Prostate gland (tissue), 2 donors: ENCODE data around the gene RNGTT. TPM values are rescaled to one million over a fixed set of nuclear protein-coding genes. Genes with fewer than 3 reads are reported as not detected.

Experiments used
- DNase-seq: peaks from one replicate; pipeline ENCODE4 v3.0.0-alpha.2; 2019; ENCODE audit warnings: low spot score
- H3K27ac ChIP-seq, 2 donors: fragments of 200-600 bp; sonication (generic); 2 replicates each; pipeline ENCODE4 v1.5.1; 2017 to 2019
- H3K27me3 ChIP-seq: fragments of 200-600 bp; sonication (generic); replicated peaks from 2 replicates; pipeline ENCODE4 v1.5.1; 2019; ENCODE audit not compliant: insufficient read depth
- H3K36me3 ChIP-seq, 2 donors: fragments of 200-600 bp; sonication (generic); 1 replicate in 1 of 2; 2 replicates in 1 of 2; pipeline versions ENCODE4 v1.5.1 to v1.8.1; 2017 to 2019
- H3K4me1 ChIP-seq: fragments of 200-600 bp; sonication (generic); replicated peaks from 2 replicates; pipeline ENCODE4 v1.5.1; 2019
- H3K4me3 ChIP-seq, 2 donors: fragments of 200-600 bp; sonication (generic); 2 replicates each; pipeline ENCODE4 v1.5.1; 2017 to 2019
- H3K9me3 ChIP-seq: fragments of 200-600 bp; sonication (generic); 2 replicates; pipeline ENCODE4 v1.5.1; 2017
- CTCF ChIP-seq, 4 experiments: fragments of 200-600 bp in 2 of 4; fragments of 450-650 bp in 2 of 4; sonication (generic) in 2 of 4; IDR thresholded peaks; 1 replicate in 3 of 4; 2 replicates in 1 of 4; pipeline ENCODE4 v1.5.1; 2016 to 2019; ENCODE audit warnings: antibody characterized with exemption in 4 of 4, mild to moderate bottlenecking in 2 of 4, moderate library complexity in 2 of 4
- POLR2A ChIP-seq: fragments of 450-650 bp; IDR thresholded peaks from one replicate; pipeline ENCODE4 v1.6.1; 2016; ENCODE audit warnings: antibody characterized with exemption, mild to moderate bottlenecking
- POLR2AphosphoS5 ChIP-seq: sonication (generic); formaldehyde crosslinking; IDR thresholded peaks from one replicate; pipeline ENCODE4 v1.6.1; 2017; ENCODE audit warnings: antibody characterized with exemption
- WGBS: methylation state at CpG from one replicate; pipeline ENCODE4 v1.1.5; 2018; 5-methylcytosine and 5-hydroxymethylcytosine counted together
- intact Hi-C: fragments of 100-400 bp; cut with DNase I; formaldehyde crosslinking; loops from one replicate; pipeline ENCODE4 v1.14.2; 2022
- total RNA-seq, 2 donors: library from RNA; depleted of rRNA; stranded (reverse); fragments of >200 nt; gene quantifications; one replicate each; pipeline ENCODE4 v1.1.0, GENCODE V29; 2016

Gene RNGTT
- total RNA-seq, 2 donors from 2014 or later, result 10.1 to 23.6 TPM

- Histone ChIP-seq H3K27ac (no peak overlapping the region), H3K4me3 (no peak overlapping the region), H3K9me3 (no peaks in the 10 kb centered on the region), H3K27me3 (no peaks in the 10 kb centered on the region), H3K4me1 (no peaks in the 10 kb centered on the region), H3K36me3 (no peaks in the 10 kb centered on the region)
- intact Hi-C loops, result no loop called here
- WGBS, result 94% methylated on average over 3 of the region's 3 CpGs
- no peak for DNase-seq
- TF ChIP-seq POLR2AphosphoS5, result no peak
- no peak for TF ChIP-seq CTCF (IDR thresholded peaks at IDR 0.05)
Measured at GRCh38 chr6:88609983-88610382, 353.4 kb downstream of the RNGTT start.

GRCh38 chr6:88605271-88605670 is 358.1 kb downstream of the RNGTT start:
- WGBS, result 76% methylated on average over 3 of the region's 3 CpGs
- H3K27me3 ChIP-seq, result no peaks in the 10 kb centered on the region
- DNase-seq, result no peak
- H3K36me3 ChIP-seq, result no peaks in the 10 kb centered on the region
- intact Hi-C loops, result no loop called here
- H3K27ac ChIP-seq, result no peak overlapping the region
- TF ChIP-seq POLR2AphosphoS5, result no peak
- no peak for TF ChIP-seq CTCF (IDR thresholded peaks at IDR 0.05)
- TF ChIP-seq POLR2A, result no peak
- no peak overlapping the region for H3K4me3 ChIP-seq
- H3K9me3 ChIP-seq, result no peaks in the 10 kb centered on the region
- no peaks in the 10 kb centered on the region for H3K4me1 ChIP-seq

- no peak for DNase-seq
- WGBS, result 61% methylated on average over 6 of the region's 6 CpGs
- no peak overlapping the region for H3K4me3 ChIP-seq
- no peaks in the 10 kb centered on the region for H3K9me3 ChIP-seq
- H3K27ac ChIP-seq, result no peak overlapping the region
- TF ChIP-seq POLR2AphosphoS5 (no peak), CTCF (IDR thresholded peaks at IDR 0.05) (no peak), POLR2A (no peak)
- no peaks in the 10 kb centered on the region for H3K27me3 ChIP-seq
- intact Hi-C loops, result no loop called here
- no peaks in the 10 kb centered on the region for H3K36me3 ChIP-seq
- no peaks in the 10 kb centered on the region for H3K4me1 ChIP-seq
Measured at GRCh38 chr6:88599571-88599970, 363.8 kb downstream of the RNGTT start.

- Histone ChIP-seq H3K36me3 (no peaks in the 10 kb centered on the region), H3K4me3 (no peak overlapping the region), H3K4me1 (no peaks in the 10 kb centered on the region), H3K27ac (no peak overlapping the region), H3K9me3 (no peaks in the 10 kb centered on the region), H3K27me3 (no peaks in the 10 kb centered on the region)
- intact Hi-C loops, result no loop called here
- DNase-seq, result no peak
- TF ChIP-seq POLR2AphosphoS5, result no peak
- no peak for TF ChIP-seq POLR2A
- no peak for TF ChIP-seq CTCF (IDR thresholded peaks at IDR 0.05)
- WGBS, result 95% methylated on average over 4 of the region's 4 CpGs
Measured at GRCh38 chr6:88596801-88597200, 366.6 kb downstream of the RNGTT start.

- Histone ChIP-seq H3K27me3 (no peaks in the 10 kb centered on the region), H3K4me3 (no peak overlapping the region), H3K4me1 (no peaks in the 10 kb centered on the region), H3K27ac (no peak overlapping the region), H3K36me3 (no peaks in the 10 kb centered on the region), H3K9me3 (no peaks in the 10 kb centered on the region)
- TF ChIP-seq POLR2A, result no peak
- no peak for TF ChIP-seq CTCF (IDR thresholded peaks at IDR 0.05)
- no peak for TF ChIP-seq POLR2AphosphoS5
- no peak for DNase-seq
- WGBS, result 28% methylated on average over 3 of the region's 3 CpGs
- intact Hi-C loops, result no loop called here
Measured at GRCh38 chr6:88588938-88589337, 374.5 kb downstream of the RNGTT start.
